GM10266 (cell line): ENCODE results near the gene TEX10.

Source experiments
- DNase-seq: peaks from one replicate; pipeline ENCODE4 v3.0.0; 2012; ENCODE audit errors: extremely low spot score
- TF ChIP-seq, protein P1 (sequence below): IDR thresholded peaks from 2 replicates; pipeline ENCODE4 v1.5.1; 2012; ENCODE audit warnings: mild to moderate bottlenecking, low read depth; ENCODE audit not compliant: control insufficient read depth, insufficient read depth; ENCODE audit errors: missing control alignments

TEX10 gene

DNA sequence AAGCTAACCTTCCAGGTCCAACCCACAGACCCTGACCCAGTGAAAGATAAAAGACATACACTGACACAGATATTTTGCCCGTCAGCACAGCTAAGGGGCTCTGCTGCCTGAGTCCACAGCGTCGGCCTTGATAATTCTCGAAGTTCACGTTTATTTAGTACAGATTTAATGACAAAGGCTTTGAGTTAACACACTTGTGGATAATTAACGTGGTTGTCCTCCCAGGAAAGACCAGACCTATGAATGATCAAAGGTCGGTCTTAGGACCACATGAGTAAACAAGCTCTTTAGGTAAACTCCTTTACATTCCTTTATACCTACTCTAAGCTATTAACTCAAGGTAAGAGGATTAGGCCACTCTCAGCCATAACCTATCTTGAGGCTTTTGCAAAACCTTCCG, 11.3 kb upstream of the TEX10 start:
- TF ChIP-seq, protein P1, sequence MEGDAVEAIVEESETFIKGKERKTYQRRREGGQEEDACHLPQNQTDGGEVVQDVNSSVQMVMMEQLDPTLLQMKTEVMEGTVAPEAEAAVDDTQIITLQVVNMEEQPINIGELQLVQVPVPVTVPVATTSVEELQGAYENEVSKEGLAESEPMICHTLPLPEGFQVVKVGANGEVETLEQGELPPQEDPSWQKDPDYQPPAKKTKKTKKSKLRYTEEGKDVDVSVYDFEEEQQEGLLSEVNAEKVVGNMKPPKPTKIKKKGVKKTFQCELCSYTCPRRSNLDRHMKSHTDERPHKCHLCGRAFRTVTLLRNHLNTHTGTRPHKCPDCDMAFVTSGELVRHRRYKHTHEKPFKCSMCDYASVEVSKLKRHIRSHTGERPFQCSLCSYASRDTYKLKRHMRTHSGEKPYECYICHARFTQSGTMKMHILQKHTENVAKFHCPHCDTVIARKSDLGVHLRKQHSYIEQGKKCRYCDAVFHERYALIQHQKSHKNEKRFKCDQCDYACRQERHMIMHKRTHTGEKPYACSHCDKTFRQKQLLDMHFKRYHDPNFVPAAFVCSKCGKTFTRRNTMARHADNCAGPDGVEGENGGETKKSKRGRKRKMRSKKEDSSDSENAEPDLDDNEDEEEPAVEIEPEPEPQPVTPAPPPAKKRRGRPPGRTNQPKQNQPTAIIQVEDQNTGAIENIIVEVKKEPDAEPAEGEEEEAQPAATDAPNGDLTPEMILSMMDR = no peak

DNA sequence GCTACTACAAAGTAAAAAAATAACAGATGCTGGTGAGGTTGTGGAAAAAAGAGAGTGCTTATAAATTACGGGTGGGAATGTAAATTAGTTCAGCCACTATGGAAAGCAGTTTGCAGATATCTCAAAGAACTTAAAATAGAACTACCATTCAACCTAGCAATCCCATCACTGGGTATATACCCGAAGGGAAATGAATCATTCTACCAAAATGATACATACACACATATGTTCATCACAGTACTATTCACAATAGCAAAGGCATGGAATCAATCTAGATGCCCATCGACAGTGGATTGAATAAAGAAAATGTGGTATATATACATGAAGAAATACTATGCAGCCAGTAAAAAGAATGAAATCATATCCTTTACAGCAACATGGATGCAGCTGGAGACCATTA, 6.3 kb upstream of the TEX10 start:
- DNase-seq = no peak
- TF ChIP-seq, protein P1 = no peak

More for the DNA sequence above, 11.3 kb upstream of the TEX10 start:
- DNase-seq = no peak

DNA sequence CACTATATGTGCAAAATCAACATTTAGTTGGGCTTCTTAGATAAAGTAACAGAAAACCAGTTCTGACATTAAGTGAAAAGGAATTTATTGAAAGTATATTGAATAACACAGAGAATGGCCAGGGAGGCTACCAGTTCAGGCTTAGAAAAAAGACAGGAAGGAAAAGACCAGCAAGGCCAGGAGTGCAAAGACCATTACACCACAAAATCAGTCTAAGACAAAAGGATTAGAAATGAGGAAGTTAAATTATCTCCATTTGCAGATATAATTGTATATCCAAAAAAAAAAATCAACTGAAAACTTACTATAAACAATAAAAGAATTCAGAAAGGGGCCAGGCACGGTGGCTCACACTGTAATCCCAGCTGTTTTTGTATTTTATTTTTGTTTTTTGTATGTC, 4.8 kb upstream of the TEX10 start:
- DNase-seq = no peak
- TF ChIP-seq, protein P1 = no peak

DNA sequence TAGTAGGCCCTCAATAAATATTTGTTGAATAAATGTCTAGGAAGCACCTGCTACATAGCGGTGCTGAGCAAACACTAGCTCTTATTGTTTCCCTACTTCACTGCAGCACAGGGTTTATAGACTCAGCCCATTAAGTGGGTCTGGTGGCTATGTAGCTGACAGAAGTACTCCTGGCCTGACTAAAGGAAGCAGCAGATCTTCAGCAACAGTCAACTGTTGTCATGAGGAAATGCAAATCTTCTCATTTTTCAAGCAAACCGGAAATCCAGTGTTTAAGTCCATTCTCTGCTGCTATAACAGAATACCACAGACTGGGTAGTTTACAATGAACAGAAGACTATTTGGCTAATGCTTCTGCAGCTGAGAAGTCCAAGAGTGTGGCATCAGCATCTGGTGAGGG, 2.8 kb upstream of the TEX10 start:
- TF ChIP-seq, protein P1 = no peak
- DNase-seq = no peak

DNA sequence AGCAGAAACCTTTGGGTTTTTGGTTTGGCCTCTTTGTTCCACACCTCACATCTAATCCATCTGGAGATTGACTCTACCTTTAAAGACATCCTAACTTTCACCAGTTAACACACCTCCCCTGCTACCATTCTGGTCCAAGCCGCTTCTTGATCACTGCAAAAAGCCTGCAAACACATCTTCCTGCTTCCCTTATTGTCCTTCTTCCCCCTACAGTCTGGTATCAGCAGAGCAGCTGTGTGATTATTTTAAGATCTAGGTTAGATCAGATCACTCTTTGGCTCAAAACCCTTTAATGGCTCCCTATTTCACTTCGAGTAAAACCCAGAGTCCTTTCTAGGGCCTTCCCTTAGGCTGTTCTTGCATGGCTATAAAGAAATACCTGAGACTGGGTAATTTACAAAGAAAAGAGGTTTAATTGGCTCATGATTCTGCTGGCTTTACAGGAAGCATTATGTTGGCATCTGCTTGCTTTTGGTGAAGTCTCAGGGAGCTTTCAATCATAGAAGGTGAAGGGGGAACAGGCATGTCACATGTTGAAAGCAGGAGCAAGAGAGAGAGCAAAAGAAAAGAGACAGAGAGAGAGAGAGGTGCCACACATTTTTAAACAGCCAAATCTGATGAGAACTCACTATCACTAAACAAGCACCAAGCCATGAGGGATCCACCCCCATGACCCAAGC, 1.5 kb upstream of the TEX10 start:
- DNase-seq = peak; percentile 7
- TF ChIP-seq, protein P1 = no peak

DNA sequence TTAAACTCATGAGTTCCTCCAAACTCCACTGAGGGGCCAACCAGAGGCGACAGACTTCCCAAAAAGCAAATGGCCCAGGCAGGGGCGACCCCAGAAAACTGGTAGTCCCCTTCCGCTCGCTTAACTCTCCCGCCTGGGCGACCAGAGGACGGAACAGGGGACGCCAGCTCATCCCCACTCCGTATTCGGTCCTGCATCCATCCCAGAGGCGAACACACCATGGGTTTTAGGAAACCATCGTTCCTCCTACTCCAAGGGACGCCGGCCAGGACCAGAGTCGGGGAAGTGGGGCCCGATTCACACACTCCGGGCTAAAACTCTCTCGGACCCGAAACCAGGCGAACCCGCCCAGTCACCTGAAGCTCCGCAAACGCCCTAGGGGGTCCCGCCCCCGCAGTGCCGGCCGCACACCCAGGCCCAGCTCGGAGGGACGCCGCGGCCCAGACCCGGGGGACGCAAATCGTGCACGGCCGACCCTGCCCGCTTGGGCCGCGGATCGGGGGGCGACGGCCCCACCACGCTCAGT, 478 bp downstream of the TEX10 start:
- TF ChIP-seq, protein P1 = no peak
- peak; percentile 48 for DNase-seq

DNA sequence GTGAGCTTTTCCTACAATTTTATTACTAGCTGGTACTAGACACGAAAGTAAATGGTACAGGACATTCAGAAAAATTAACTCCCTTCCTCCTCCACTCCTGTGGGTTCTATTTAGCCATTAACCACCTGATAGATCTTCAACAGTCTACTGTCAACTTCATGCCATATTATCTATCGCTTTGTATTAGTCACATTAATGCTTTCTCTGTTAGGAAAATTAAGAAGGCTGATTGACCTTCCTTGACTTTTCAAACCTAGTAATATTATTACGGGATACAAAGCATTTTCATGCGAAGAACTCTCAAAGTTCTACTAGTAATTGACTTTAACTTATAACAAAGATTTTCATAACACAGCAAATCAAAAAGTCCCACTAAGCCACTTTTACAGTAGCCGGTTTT, 1.2 kb downstream of the TEX10 start:
- TF ChIP-seq, protein P1 = no peak
- peak; percentile 13 for DNase-seq
